ENCODE results near the gene LDLRAD4. TPM values are rescaled to one million over a fixed set of nuclear protein-coding genes. Genes with fewer than 3 reads are reported as not detected.
A peak's percentile ranks its signal among the peaks of the same experiment; 100 is the strongest.

Gene LDLRAD4
- total and polyA plus RNA-seq, 8 donors, result 14.1 to 26.6 (median 18.8) TPM

- H3K27ac ChIP-seq, result no peak overlapping the region
- no peak for TF ChIP-seq CTCF (IDR thresholded peaks at IDR 0.05)
- H3K36me3 ChIP-seq, result no peaks in the 10 kb centered on the region
- no peaks in the 10 kb centered on the region for H3K27me3 ChIP-seq
- intact Hi-C loops (cut with DNase I), result loop anchor here in 1 of 2 donors (10.0 kb wide), 1 partner anchor 73 kb away; no protein-coding TSS in a partner anchor
- ATAC-seq (no peak), DNase-seq (no peak)
- no peak overlapping the region for H3K4me3 ChIP-seq
- H3K9me3 ChIP-seq, result no peaks in the 10 kb centered on the region
- peaks cover 0 to 8% of the 10 kb centered on the region in 2 donors for H3K4me1 ChIP-seq
Observed at GRCh38 chr18:13628211-13628610, 409.7 kb downstream of the LDLRAD4 start.

- intact Hi-C loops (cut with DNase I), result loop anchor here in 1 of 2 donors (10.0 kb wide), 2 partner anchors 75 to 415 kb away; partner anchors contain the start of gene LDLRAD4
- peak; percentile 63 for TF ChIP-seq CTCF (IDR thresholded peaks at IDR 0.05)
- peak in 2 of 4 donors; percentile 60 to 78 for DNase-seq
Observed at GRCh38 chr18:13629841-13630715, 411.5 kb downstream of the LDLRAD4 start.

GRCh38 chr18:13630716-13631268 is 412.2 kb downstream of the LDLRAD4 start:
- H3K4me3 ChIP-seq, result no peak overlapping the region
- no peak for TF ChIP-seq CTCF (IDR thresholded peaks at IDR 0.05)
- DNase-seq (no peak), ATAC-seq (no peak)
- H3K27me3 ChIP-seq, result no peaks in the 10 kb centered on the region
- H3K9me3 ChIP-seq, result no peaks in the 10 kb centered on the region
- H3K27ac ChIP-seq, result no peak overlapping the region
- no peaks in the 10 kb centered on the region for H3K36me3 ChIP-seq
- intact Hi-C loops (cut with DNase I), result loop anchor here in 1 of 2 donors (10.0 kb wide), 1 partner anchor 416 kb away; the partner anchor contains the start of gene LDLRAD4
- H3K4me1 ChIP-seq, result peaks cover 0 to 8% of the 10 kb centered on the region in 2 donors

More at GRCh38 chr18:13629841-13630715, 411.5 kb downstream of the LDLRAD4 start:
- Histone ChIP-seq H3K36me3 (no peaks in the 10 kb centered on the region), H3K27ac (no peak overlapping the region), H3K4me1 (peaks cover 0 to 8% of the 10 kb centered on the region in 2 donors), H3K4me3 (no peak overlapping the region), H3K27me3 (no peaks in the 10 kb centered on the region), H3K9me3 (no peaks in the 10 kb centered on the region)
- ATAC-seq, result peak; percentile 89

GRCh38 chr18:13633700-13634099 is 415.1 kb downstream of the LDLRAD4 start:
- TF ChIP-seq CTCF (IDR thresholded peaks at IDR 0.05), result no peak
- DNase-seq (no peak), ATAC-seq (no peak)
- H3K36me3 ChIP-seq, result no peaks in the 10 kb centered on the region
- H3K4me3 ChIP-seq, result no peak overlapping the region
- intact Hi-C loops (cut with DNase I), result loop anchor here in 1 of 2 donors (10.0 kb wide), 1 partner anchor 419 kb away; the partner anchor contains the start of gene LDLRAD4
- peaks cover 0 to 8% of the 10 kb centered on the region in 2 donors for H3K4me1 ChIP-seq
- H3K9me3 ChIP-seq, result no peaks in the 10 kb centered on the region
- no peaks in the 10 kb centered on the region for H3K27me3 ChIP-seq
- H3K27ac ChIP-seq, result no peak overlapping the region

- Histone ChIP-seq H3K4me1 (peaks cover 0 to 2% of the 10 kb centered on the region in 2 donors), H3K4me3 (no peak overlapping the region), H3K27me3 (no peaks in the 10 kb centered on the region), H3K27ac (no peak overlapping the region), H3K9me3 (no peaks in the 10 kb centered on the region), H3K36me3 (no peaks in the 10 kb centered on the region)
- TF ChIP-seq CTCF (IDR thresholded peaks at IDR 0.05), result no peak
- intact Hi-C loops (cut with DNase I), result loop anchor here in 1 of 2 donors (10.0 kb wide), 1 partner anchor 420 kb away; the partner anchor contains the start of gene LDLRAD4
- ATAC-seq (no peak), DNase-seq (no peak)
Observed at GRCh38 chr18:13635046-13635445, 416.5 kb downstream of the LDLRAD4 start.
